Measurements from ENCODE around the gene MDM4.

- TF ChIP-seq POLR2A (IDR thresholded peaks at IDR 0.05; ENCODE audit: low read length): no peak
- TF ChIP-seq GATA1 (IDR thresholded peaks at IDR 0.05; ENCODE audit: low read depth, low read length): no peak
Observed at GRCh38 chr1:204549313-204549712, 33.1 kb downstream of the MDM4 start.
